ENCODE data around the gene PTPN2.
"Not testable (repeated sequence)": the region's sequence is repeated elsewhere in the genome, so short reads cannot be mapped to it uniquely, and the experiment has no call there.

The PTPN2 gene

DNA sequence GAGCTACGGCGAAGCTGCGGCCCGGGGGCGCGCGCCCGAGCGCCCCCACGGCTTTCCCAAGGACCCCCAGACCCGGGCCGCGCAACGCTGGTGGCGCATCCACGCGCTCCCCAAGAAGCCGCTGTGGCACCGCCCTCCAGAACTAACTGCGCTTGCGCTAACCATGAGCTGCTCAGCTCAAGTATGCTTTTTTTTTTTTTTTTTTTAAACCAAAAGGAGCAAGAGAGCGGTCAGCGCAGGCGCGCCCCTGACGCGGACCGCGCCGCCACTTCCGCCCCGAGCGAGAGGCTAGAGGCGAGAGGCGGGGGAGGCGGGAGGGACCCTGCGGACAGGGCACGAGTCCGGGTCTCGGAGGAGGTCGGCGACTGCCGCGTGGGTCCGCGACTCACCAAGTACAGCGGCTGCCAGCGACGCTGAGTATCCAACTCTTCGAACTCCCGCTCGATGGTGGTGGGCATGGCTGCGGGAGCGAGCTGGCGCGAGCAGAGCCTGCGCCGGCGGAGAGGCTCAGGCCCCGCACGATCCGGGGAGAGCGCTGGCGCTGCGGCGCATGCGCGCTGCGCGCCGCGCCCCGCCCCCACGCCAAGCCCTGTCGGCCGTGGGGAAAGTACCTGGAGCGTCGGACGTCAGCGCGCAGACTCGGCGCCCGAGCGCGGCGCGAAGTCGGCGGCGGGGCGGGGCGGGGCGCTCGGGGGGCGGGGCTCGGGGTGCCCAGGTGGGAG is at the start of gene PTPN2:
PTPN2 (minus strand) TSS at position 554 of the 722 bp plus-strand sequence; CDS start at position 458, 96 bp downstream.
- DNase-seq (ENCODE audit: low read depth): peak; percentile 87

GRCh38 chr18:12933327-12933726 is 49.3 kb upstream of the PTPN2 start:
- no peak for DNase-seq (ENCODE audit: low read depth)

DNA sequence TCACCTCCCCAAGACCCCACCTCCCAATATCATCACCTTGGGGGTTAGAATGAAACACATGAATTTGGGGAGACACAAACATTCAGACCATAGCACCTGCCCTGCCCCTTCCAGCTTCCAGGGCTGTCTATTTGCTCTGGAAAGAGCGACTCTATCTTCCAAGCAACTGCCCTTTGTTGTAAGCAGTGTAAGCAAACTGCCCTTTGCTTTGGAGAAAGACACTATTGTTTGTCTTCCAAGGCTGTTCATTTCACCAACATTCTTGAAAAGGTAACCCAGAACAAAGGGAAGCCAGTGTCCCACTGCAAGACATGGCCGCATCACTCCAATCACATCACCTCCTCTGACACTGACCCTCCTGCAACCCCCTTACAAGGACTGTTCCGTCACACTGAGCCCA is 46.9 kb upstream of the PTPN2 start:
- no peak for DNase-seq (ENCODE audit: low read depth)

DNA sequence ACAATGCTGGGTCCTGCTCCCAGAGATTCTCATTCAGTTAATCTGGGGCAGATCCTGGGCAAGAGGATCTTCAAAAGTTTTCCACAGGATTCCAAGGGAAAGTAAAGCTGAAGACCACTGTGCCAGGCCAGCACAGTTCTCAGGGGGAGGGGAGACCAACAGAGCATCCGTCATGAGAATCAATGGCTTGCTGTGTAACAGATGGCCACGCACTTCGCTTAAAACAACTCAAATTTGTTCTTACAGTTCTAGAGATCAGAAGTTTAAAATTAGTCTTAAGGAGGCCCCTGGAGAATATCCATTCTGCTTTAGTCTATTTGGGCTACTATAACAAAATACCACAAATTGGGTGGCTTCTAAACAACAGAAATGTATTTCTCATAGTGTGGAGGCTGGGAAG is 46.3 kb upstream of the PTPN2 start:
- DNase-seq (ENCODE audit: low read depth): no peak

- DNase-seq (ENCODE audit: low read depth): no peak
Observed at GRCh38 chr18:12929477-12930083, 45.5 kb upstream of the PTPN2 start.

- no peak for DNase-seq (ENCODE audit: low read depth)
Observed at GRCh38 chr18:12928641-12929040, 44.6 kb upstream of the PTPN2 start.

DNA sequence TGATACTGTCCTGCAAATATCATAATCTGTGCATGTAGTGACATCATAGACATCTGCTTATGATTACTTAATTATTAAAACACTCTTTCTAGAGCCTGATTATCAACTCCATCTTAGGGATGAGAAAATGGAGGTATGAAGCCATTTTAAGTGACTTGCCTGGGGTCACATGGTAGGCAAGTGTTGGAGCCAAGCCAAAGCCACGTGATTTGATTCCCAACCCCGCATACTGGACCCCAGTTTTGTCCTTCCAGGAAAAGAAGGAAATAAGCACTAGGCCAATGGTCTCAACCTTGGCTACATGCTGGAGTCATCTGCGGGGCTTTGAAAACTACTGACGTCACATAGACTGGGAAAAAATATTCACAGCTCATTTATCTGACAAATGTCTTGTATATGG is 44.2 kb upstream of the PTPN2 start:
- no peak for DNase-seq (ENCODE audit: low read depth)

- DNase-seq (ENCODE audit: low read depth): no peak
Observed at GRCh38 chr18:12924616-12925015, 40.6 kb upstream of the PTPN2 start.

GRCh38 chr18:12922266-12922665 is 38.2 kb upstream of the PTPN2 start:
- DNase-seq (ENCODE audit: low read depth): no peak

- no peak for DNase-seq (ENCODE audit: low read depth)
Observed at GRCh38 chr18:12921178-12921577, 37.1 kb upstream of the PTPN2 start.

DNA sequence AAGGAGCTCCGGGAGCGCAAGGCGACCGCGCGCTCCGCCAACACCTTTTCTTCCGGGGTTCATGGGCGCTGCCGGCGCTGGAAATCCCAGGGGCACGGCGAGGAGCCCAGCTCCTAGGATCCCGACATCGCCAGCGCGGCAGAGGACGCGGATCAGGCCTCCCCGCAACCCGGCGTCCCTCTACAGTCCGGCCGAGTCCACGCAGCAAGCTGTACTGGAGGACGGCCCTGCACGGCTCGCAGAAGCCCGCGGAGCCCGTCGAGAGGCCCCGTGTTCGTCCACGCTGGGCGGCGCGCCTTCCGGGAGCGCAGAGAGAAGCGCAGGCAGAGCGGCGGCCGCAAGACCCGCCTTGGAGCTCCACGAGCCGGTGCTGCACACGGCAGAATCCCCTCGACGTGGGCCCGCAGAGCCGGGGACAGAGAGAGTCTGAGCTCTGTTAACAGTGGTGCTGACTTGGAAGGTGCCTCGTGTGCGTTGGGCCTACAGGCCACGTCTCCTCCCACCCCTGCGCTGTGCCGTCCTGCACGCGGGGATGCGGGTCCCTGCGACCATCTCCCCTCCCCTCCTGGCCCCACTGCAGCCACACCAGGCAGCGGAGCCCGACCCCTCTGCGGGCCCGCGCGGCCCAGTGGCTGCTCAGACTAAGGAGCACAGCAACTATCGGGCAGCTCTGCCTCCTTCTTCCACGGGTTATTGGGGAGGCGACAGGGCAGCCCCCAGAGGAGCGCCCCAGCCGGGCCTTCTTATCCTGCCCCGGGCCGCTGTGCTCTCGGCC is 28.1 kb upstream of the PTPN2 start:
- DNase-seq (ENCODE audit: low read depth): no peak

DNA sequence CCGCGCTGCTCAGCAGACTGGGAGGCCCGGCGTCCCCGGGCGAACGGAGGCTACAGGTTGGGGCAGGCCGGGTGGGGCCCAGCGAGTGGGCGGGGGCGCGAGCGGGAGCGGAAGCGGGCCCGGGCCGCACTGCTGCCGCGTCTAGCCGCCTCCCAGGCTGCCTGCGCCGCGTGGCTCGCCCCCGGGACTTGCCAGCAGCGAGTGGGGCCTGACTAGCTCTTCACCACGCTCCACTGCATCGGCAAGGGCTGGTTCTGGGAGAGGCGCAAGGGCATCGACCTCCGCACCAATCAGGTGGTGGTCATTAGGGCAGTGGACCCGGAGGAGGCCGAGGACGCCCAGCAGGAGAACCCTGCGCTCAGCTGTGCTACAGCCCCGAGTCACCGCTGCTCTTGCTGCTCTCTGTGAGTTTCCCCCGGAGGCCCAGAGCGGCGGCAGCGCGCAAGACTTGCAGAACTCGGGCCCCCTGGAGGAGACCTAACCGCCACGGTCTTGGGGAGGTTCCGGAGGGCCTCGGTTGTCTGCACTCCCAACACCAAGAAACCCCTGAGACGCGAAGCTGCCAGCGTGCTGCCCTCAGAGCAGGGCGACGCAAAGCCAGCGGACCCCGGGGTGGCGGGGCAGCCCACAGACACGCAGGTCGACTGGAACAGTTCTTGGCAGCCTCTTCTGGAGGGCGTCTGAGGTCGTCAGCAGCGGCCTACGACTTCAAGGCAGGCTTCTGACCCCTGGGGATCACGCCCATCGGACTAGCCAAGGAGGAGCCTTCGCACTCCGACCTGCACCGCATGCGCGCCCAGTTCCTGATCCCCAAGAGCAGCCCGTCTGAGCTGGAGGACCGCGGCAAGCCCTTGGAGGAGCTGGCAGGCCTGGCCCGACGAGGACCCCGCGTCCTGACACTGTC is 27.2 kb upstream of the PTPN2 start:
- peak; percentile 38 for DNase-seq (ENCODE audit: low read depth)

DNA sequence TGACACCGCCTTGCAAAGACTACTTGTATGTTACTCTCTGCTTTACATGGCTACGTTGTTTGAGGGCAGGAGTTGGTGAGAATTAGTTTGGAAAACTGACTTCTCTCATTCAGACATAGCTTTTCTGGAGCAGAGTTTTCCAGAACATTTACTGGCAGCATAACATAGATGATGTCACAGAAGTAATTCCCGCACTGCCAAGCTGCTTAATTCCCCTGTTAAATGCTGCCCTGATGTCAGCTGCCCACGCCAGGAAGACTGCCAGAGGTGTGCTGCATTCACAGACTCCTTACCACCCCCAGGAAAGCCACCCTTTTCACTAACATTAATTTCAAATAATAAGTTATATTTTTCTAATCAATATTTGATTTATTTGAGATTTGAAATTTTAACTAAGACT is 24.7 kb upstream of the PTPN2 start:
- no peak for DNase-seq (ENCODE audit: low read depth)

GRCh38 chr18:12907258-12907925 is 23.4 kb upstream of the PTPN2 start:
- no peak for DNase-seq (ENCODE audit: low read depth)

- no peak for DNase-seq (ENCODE audit: low read depth)
Observed at GRCh38 chr18:12906773-12907172, 22.7 kb upstream of the PTPN2 start.

- DNase-seq (ENCODE audit: low read depth): no peak
Observed at GRCh38 chr18:12906119-12906518, 22.1 kb upstream of the PTPN2 start.

- DNase-seq (ENCODE audit: low read depth): peak; percentile 45
Observed at GRCh38 chr18:12904012-12904516, 20.0 kb upstream of the PTPN2 start.

DNA sequence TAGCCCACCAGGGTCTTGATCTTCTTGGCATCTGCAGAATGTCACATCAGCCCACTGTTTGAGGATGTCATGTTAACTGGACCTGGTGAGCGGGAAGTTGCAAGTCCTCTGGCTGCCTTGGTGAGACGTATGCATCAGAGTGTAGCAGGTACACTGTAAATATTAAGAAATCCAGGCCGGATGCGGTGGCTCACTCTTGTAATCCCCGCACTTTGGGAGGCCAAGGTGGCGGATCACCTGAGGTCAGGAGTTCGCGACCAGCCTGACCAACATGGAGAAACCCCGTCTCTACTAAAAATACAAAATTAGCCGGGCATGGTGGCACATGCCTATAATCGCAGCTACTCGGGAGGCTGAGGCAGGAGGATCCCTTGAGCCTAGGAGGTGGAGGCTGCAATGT is 17.2 kb upstream of the PTPN2 start:
- not testable (repeated sequence) for DNase-seq (ENCODE audit: low read depth)

GRCh38 chr18:12896784-12897333 is 12.8 kb upstream of the PTPN2 start:
- not testable (repeated sequence) for DNase-seq (ENCODE audit: low read depth)

- DNase-seq (ENCODE audit: low read depth): no peak
Observed at GRCh38 chr18:12895626-12896025, 11.6 kb upstream of the PTPN2 start.

- no peak for DNase-seq (ENCODE audit: low read depth)
Observed at GRCh38 chr18:12895014-12895413, 11.0 kb upstream of the PTPN2 start.

All from stimulated activated CD4-positive, alpha-beta T cell treated with anti-CD3 and anti-CD28 coated beads, Interleukin-2, amount 100 ng/mL, for 4 hours (primary cell).